HS-5 (cell line): ENCODE measurements around the gene VGLL3.
"Not testable (repeated sequence)": the region's sequence is repeated elsewhere in the genome, so short reads cannot be mapped to it uniquely, and the experiment has no call there.

Source experiments
- DNase-seq: peaks from one replicate; pipeline ENCODE4 v3.0.0-alpha.2; 2012; ENCODE audit warnings: low read depth

VGLL3 gene

DNA sequence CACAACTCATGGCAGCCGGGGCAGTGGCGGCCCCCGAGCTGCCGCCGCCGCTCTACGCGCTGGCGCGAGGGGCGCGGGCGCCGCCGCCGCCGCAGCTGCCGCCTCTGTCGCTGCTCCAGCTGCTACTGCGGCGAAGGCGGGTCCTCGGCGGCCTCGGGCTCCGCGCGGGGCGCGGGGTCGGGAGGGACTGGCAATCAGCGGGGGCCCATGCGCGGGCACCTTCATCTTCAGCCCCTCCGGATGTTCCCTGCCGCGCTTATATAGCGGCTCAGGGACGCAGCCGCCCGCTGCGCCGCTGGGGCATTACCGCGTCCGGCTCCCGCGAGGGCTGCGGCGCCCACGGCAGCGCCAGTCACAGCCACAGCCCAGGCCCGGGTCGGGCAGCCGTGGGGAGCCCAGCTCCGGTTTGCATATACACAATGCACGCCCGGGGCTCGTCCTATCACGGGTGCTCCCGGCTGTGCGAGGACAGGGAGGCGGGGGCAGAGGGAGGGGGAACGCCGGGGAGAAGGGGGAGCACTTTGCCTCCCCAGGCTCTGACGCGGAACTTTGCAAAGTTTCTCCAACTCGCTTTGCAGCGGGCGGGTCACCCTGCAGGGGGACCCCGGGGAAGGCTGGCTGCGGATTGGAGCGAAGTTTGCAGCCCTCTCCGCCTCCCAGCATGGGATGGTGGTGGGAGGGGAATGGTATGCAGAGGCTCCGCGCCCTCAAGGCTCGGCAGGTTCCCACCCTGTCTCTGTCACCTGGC is at the start of gene VGLL3:
Gene VGLL3 (minus strand): TSS at position 416 of the 748 bp plus-strand sequence. CDS start 406 bp downstream, at position 10.
- DNase-seq, result no peak

DNA sequence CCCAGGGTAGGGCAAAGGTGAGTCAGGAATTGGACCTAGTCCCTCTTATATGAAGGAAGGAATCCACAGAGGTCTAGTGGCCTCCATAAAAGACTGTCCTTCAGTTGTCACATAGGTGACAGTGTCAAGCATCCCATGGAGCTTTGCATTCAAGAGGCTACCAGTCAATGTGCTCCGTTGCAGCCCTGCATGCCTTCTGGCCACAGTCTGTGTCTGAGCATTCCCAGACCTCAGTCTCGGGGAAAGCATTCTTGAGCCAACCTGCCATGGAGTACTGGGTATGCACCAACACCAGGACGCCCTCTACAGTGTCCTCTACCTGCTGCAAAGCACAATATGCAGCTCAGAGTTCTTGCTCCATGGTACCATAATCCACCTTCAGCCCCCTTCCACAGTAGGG is 46.7 kb upstream of the VGLL3 start:
- DNase-seq, result no peak

GRCh38 chr3:87036671-87037070 is 45.7 kb upstream of the VGLL3 start:
- no peak for DNase-seq

GRCh38 chr3:87035339-87035738 is 44.4 kb upstream of the VGLL3 start:
- DNase-seq, result no peak

GRCh38 chr3:87033205-87033604 is 42.3 kb upstream of the VGLL3 start:
- no peak for DNase-seq

- no peak for DNase-seq
These were observed 35.0 kb upstream of the VGLL3 start for GRCh38 chr3:87025661-87026645.

- DNase-seq, result not testable (repeated sequence)
These were observed 26.4 kb upstream of the VGLL3 start for GRCh38 chr3:87017370-87017769.

DNA sequence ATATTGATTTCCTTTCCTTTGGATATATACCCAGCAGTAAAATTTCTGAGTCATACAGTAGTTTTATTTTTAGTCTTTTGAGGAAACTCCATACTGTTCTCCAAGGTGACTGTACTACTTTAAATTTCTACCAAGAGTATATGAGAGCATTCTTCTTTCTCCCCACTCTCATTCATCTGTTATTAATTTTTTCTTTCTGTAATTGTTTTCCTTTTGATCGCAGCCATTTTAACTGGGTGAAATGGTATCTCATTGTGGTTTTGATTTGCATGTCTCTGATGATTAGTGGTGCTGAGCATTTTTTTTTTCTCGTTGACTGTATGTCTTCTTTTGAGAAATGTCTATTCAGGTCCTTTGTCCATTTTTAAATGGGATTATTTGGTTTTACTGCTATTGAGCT is 18.3 kb upstream of the VGLL3 start:
- DNase-seq, result no peak

DNA sequence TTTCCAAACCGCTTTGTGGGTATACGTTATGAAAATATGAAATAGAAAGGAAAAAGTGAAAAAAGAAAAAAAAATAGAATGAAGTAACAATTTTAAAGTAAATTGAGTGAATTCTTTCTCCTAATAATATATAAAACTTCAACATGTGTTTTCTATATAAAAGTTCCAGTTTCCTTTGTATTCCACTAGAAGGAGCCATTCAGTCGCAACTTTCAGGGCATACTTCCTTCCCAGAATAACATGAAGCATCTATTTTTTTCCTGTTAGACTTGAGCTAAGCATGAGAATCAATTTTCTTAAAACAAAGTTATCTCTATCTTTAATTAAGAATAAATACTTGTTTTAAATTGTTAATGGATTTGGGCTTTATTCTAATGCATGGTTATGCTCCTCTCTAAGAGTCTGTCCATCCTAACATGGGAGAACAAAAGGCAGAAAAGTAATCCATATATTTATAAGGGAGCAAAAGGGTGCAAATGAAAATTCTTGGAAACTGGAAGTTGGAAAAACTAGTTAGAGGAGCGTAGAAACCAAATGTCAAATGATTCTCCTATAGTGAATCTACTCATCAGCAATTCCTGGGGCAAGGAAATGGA is 16.0 kb upstream of the VGLL3 start:
- no peak for DNase-seq

DNA sequence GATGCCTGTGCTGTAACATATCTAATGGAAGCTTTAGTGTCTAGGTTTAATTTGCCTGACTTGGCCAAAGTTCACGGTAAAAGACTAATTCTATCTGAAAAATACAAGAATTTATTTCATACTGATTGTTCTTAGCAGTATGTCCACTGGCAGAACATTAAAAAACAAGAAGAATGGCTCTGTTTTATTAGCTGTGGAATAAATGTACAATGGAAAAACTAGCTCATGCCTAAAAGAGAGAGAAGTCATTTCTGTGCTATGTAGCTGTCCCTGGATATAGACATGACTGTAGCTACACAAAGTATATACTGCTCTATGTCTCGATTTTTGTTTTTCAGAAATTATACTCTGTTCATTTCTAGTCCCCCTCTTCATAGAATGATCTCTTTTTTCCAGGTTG is 13.9 kb upstream of the VGLL3 start:
- DNase-seq, result no peak

DNA sequence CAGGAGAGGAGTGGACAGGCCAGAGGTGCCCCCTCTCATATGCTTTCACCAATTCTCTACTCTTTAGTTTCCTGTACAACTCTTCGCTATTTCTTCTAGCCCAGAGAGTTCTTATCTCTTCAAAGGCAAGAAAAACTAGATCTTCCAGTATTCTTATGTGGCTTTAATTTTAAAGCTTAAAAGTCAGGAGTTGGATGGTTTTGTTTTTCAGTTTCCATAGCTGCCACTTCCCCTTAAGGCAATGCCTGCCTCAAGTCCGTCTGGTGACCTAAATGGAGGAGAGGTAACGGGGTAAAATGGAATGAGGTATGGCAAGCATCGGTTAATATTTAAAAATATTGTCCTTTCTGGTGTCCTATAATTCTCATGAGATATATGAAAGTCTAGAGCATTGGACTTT is 11.4 kb upstream of the VGLL3 start:
- DNase-seq, result no peak

DNA sequence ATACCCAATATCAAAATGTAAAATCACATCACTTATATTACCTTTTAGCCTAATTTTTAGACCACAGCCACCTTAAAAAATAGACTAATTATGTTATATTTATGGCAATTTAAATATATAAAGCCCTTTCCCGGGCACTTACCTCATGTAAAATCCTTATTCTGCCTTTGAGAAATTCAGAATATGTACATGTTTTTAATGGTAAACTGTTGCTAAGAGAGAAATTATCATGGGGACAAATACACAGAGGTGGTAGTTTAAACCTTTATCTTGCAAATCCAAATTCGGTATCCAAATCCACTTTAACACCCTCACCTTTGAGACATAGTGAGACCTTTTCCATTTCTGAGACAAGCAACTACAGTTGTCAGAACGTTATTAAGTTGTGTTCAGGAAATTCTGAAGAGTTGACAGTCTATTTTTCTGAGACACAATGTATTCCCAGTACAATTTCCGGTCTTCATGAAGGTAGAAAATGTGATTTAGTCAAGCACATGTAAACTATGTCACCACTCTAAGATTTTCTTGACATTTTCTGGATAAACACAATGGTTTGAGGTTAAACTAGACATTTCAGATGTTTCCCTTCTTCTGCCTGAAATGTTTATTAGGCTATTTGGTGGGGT is 10.6 kb upstream of the VGLL3 start:
- DNase-seq, result no peak

- DNase-seq, result no peak
These were observed 10.0 kb upstream of the VGLL3 start for GRCh38 chr3:87000940-87001339.

GRCh38 chr3:86998569-86998968 is 7.6 kb upstream of the VGLL3 start:
- DNase-seq, result no peak

DNA sequence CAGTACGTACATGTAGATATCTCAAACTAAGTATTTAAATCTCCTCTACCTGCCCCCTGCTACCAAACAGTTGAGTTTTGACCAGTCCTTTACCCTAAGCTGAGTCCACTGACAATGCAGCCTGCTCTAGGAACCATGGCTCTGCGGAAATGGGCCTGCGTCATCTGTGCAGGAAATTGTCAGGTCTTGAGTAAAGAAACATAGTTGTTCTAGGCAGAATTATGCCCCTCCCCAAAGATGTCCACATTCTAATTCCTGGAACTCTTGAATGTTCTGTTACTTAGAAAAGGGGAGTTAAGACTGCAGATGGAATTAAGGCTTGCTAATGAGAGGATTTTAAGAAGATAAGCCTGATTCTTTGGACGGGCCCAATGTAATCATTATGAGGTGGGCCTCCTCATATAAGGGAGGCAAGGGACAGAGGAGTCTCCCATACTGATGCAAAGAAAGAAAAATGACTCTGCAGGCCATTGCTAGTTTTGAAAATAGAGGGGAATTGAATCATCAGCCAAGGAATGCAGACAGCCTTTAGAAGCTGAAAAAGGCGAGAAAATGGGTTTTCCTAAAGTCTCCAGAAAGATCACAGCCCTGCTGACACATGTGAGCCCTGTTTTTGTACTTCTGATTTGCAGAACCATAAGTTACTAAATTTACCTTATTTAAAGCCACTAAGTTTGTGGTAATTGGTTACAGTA is 5.5 kb upstream of the VGLL3 start:
- DNase-seq, result no peak

- DNase-seq, result no peak
These were observed 4.6 kb upstream of the VGLL3 start for GRCh38 chr3:86995537-86995936.

DNA sequence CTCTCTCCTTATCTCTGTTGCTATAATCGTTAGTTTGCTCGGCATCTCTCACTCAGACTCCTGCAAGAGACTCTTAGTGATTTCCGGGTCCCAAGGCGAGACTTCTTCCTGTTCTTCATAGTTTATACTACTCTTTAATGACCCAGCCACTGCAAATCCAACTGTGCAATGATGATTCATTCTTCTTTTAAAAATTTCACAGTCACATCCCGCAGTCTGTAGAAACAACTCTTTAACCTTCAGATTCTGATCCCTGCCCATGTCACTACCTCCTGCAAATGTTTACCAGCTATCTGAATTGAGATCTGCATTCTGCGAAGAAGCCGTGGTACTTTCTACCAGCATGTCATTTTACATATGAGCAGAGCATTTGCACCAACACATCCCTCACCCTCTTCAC is 2.8 kb upstream of the VGLL3 start:
- no peak for DNase-seq

DNA sequence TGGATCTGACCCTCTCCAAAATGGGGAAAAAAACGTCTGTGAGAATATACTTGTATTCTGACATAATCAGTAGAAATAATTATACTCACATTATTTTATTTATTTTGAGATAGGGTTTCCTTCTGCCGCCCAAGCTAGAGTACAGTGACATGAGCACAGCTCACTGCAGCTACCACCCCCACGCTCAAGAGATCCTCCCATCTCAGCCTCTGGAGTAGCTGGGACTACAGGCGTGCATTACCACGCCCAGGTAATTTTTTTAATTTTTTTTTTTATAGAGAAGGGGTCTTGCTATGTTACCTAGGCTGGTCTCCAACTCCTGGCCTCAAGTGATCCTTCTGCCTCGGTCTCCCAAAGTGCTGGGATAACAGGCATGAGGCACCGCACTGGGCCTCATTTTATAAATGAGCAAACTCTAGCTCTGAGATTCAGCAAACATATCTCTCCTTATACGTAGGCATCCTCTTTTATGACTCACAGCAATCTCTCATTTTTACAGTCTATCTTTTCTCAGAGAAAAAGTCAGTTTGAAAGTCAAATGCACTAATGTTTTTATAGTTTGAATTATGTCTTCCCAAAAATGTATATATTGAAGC is 989 bp upstream of the VGLL3 start:
- no peak for DNase-seq

DNA sequence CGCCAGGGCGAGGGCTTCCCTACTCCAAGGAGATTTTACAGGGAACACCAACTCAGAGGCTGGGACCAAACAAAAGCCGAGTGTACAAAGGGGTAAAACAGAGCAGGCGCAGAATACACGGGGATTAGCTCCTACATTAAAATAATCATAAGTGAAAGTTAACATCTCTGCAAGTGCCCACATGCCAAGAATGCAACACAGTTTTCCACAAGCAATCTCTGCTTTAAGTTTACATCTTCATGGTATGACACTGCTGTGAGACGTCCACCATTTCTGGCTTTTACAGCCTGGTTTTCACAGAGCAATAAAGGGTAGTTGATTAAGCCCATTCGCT is 500 bp upstream of the VGLL3 start:
- DNase-seq, result no peak

DNA sequence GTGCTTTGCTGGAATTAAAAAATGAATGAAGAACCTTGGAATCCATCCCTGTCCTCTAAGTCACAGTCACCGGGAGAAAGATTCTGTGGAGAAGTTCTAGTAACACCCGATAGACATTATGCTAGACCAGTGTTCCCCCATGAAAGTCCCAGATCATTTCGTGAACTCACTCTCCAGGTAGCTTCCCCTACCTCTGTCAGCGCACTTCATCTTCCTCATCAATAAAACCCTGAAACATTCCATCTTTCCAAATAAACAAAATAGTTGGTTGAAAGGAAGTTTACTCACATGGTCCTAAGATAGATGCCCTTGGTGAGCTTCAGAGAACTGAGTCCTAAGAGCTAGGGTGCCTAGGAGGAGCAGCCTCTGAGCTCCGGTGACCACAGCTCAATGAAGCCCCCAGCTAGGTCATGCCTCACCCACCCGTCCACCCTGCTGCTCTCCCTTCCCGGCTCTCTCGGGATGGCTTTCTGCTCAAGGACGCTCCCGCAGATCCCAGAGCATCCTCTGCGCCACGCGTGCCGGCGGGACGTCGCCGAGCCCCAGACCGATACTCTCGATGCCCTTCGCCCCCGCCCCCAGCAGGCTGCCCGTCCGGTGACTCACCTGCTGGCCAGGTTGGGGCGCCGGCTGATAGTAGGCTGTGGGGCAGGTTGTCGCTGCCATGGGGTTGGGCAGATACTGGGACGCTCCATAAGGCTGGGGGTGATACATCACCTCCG is 776 bp downstream of the VGLL3 start:
- no peak for DNase-seq

- DNase-seq, result no peak
These were observed 1.3 kb downstream of the VGLL3 start for GRCh38 chr3:86989611-86990010.
